Liver (tissue), 9 donors: ENCODE results near the gene MAG. TPM values are rescaled to one million over a fixed set of nuclear protein-coding genes. Genes with fewer than 3 reads are reported as not detected.

Experiments
- DNase-seq: peaks from one replicate; pipeline ENCODE4 v3.0.0-alpha.2; 2017; ENCODE audit warnings: low spot score
- H3K27ac ChIP-seq, 2 donors: one replicate each; pipeline ENCODE4 v1.7.0; 2013; ENCODE audit warnings: inconsistent platforms in 2 of 2, low read length in 2 of 2, control low read depth in 1 of 2, low read depth in 1 of 2, mild to moderate bottlenecking in 1 of 2
- H3K27me3 ChIP-seq, 4 donors: one replicate each; pipeline versions ENCODE4 v1.6.1 to v1.7.0; 2013; ENCODE audit warnings: low read length in 3 of 4, inconsistent platforms in 1 of 4, mild to moderate bottlenecking in 1 of 4, moderate library complexity in 1 of 4; ENCODE audit not compliant: control insufficient read depth in 4 of 4, insufficient read depth in 4 of 4
- H3K36me3 ChIP-seq, 4 donors: one replicate each; pipeline versions ENCODE4 v1.6.1 to v1.7.0; 2013; ENCODE audit warnings: low read length in 3 of 4, mild to moderate bottlenecking in 3 of 4, low read depth in 1 of 4, moderate library complexity in 1 of 4; ENCODE audit not compliant: control insufficient read depth in 4 of 4, insufficient read depth in 3 of 4
- H3K4me1 ChIP-seq, 4 donors: one replicate each; pipeline versions ENCODE4 v1.6.1 to v1.7.0; 2013; ENCODE audit warnings: low read length in 3 of 4, mild to moderate bottlenecking in 3 of 4, moderate library complexity in 1 of 4; ENCODE audit not compliant: control insufficient read depth in 4 of 4, insufficient read depth in 4 of 4
- H3K4me3 ChIP-seq, 3 donors: one replicate each; pipeline versions ENCODE4 v1.6.1 to v1.7.0; 2013; ENCODE audit warnings: low read length in 3 of 3, control low read depth in 1 of 3, low read depth in 1 of 3, mild to moderate bottlenecking in 1 of 3
- H3K9ac ChIP-seq, 2 donors: one replicate each; pipeline ENCODE4 v1.7.0; 2013; ENCODE audit warnings: low read length in 2 of 2, mild to moderate bottlenecking in 2 of 2, moderate library complexity in 2 of 2, control low read depth in 1 of 2, low read depth in 1 of 2
- H3K9me3 ChIP-seq, 4 donors: one replicate each; pipeline versions ENCODE4 v1.6.1 to v1.7.0; 2013; ENCODE audit warnings: low read length in 3 of 4; ENCODE audit not compliant: control insufficient read depth in 4 of 4
- ATF3 ChIP-seq: IDR thresholded peaks from 2 replicates; pipeline ENCODE4 v1.6.1; 2016; ENCODE audit warnings: antibody characterized with exemption
- EGR1 ChIP-seq, 2 donors: IDR thresholded peaks; 2 replicates each; pipeline ENCODE4 v1.6.1; 2016 to 2018; ENCODE audit warnings: antibody characterized with exemption in 2 of 2, low read depth in 2 of 2
- FOXA2 ChIP-seq: IDR thresholded peaks from 2 replicates; pipeline ENCODE4 v1.6.1; 2016; ENCODE audit warnings: antibody characterized with exemption
- GABPA ChIP-seq, 2 donors: IDR thresholded peaks in 1 of 2; conservative IDR thresholded peaks in 1 of 2; 2 replicates each; pipeline ENCODE4 v1.6.1; 2016; ENCODE audit warnings: antibody characterized with exemption in 2 of 2, mild to moderate bottlenecking in 1 of 2, moderate library complexity in 1 of 2
- HNF4A ChIP-seq, 2 donors: conservative IDR thresholded peaks; 2 replicates each; pipeline ENCODE4 v1.6.1; 2016; ENCODE audit warnings: antibody characterized with exemption in 2 of 2, mild to moderate bottlenecking in 2 of 2
- JUND ChIP-seq, 2 donors: IDR thresholded peaks; 2 replicates each; pipeline ENCODE4 v1.6.1; 2016; ENCODE audit warnings: antibody characterized with exemption in 2 of 2
- MAX ChIP-seq: IDR thresholded peaks from 2 replicates; pipeline ENCODE4 v1.6.1; 2016; ENCODE audit warnings: antibody characterized with exemption
- NR2F2 ChIP-seq: IDR thresholded peaks from 2 replicates; pipeline ENCODE4 v1.6.1; 2016; ENCODE audit warnings: antibody characterized with exemption
- RAD21 ChIP-seq, 2 donors: IDR thresholded peaks; 2 replicates each; pipeline ENCODE4 v1.6.1; 2016; ENCODE audit warnings: antibody characterized with exemption in 2 of 2, mild to moderate bottlenecking in 2 of 2
- SP1 ChIP-seq: IDR thresholded peaks from 2 replicates; pipeline ENCODE4 v1.6.1; 2018; ENCODE audit warnings: antibody characterized with exemption, mild to moderate bottlenecking
- TAF1 ChIP-seq: conservative IDR thresholded peaks from 2 replicates; pipeline ENCODE4 v1.6.1; 2016; ENCODE audit warnings: antibody characterized with exemption, mild to moderate bottlenecking
- YY1 ChIP-seq: IDR thresholded peaks from 2 replicates; pipeline ENCODE4 v1.6.1; 2016; ENCODE audit warnings: antibody characterized with exemption, mild to moderate bottlenecking
- ZBTB33 ChIP-seq: IDR thresholded peaks from 2 replicates; pipeline ENCODE4 v1.6.1; 2016; ENCODE audit warnings: antibody characterized with exemption
- WGBS: extraction: QIAGEN DNeasy Blood & Tissue Kit; methylation state at CpG from one replicate; pipeline ENCODE4 v1.1.7; 2013; 5-methylcytosine and 5-hydroxymethylcytosine counted together
- polyA plus RNA-seq, 2 donors: library from polyadenylated mRNA; stranded (reverse) in 1 of 2; unstranded in 1 of 2; fragments of 200-250 nt in 1 of 2; fragments of >200 nt in 1 of 2; fragmentation: Nextera tagmentation in 1 of 2; extraction: Ambion mirVana in 1 of 2; gene quantifications; one replicate each; pipeline versions ENCODE4 v1.2.1 to v1.2.3, GENCODE V29; 2013 to 2015
- total RNA-seq, 2 donors: library from RNA; depleted of rRNA; stranded (reverse); fragments of >200 nt; gene quantifications; one replicate each; pipeline ENCODE4 v1.2.3, GENCODE V29; 2014
- donor health status: healthy.
- donor health status: healthy.
- donor health status: healthy.
- donor health status: healthy.
- donor health status: healthy.

Gene MAG
- total and polyA plus RNA-seq, 4 donors = 0.29 to 3.9 (median 0.33) TPM; not detected in 1

GRCh38 chr19:35273686-35274259 is 18.2 kb upstream of the MAG start:
- Histone ChIP-seq H3K36me3 (peaks cover 0 to 19% (median 15%) of the 10 kb centered on the region in 4 donors), H3K27ac (peak overlapping the region; percentile 51 to 91), H3K4me3 (no peak overlapping the region), H3K9ac (no peak overlapping the region), H3K4me1 (peaks cover 20 to 43% (median 32%) of the 10 kb centered on the region in 4 donors), H3K27me3 (no peaks in the 10 kb centered on the region), H3K9me3 (no peaks in the 10 kb centered on the region)
- WGBS = 87% methylated on average over 14 of the region's 14 CpGs
- DNase-seq = no peak
- TF ChIP-seq ATF3 (no peak), MAX (no peak), JUND (IDR thresholded peaks at IDR 0.05) (no peak), TAF1 (no peak), EGR1 (IDR thresholded peaks at IDR 0.05; ENCODE audit: low read depth in 2 of 2) (no peak), RAD21 (IDR thresholded peaks at IDR 0.05) (no peak), ZBTB33 (no peak), GABPA (IDR thresholded peaks at IDR 0.05 in 1 of 2, conservative IDR thresholded peaks at IDR 0.05 in 1 of 2) (no peak), YY1 (no peak), SP1 (no peak)

GRCh38 chr19:35274323-35274722 is 17.6 kb upstream of the MAG start:
- TF ChIP-seq NR2F2 = no peak
- peaks cover 22 to 48% (median 36%) of the 10 kb centered on the region in 4 donors for H3K4me1 ChIP-seq
- H3K9ac ChIP-seq = no peak overlapping the region
- H3K27ac ChIP-seq = peak overlapping the region in 1 of 2 donors; percentile 26
- no peak overlapping the region for H3K4me3 ChIP-seq
- H3K36me3 ChIP-seq = peaks cover 0 to 20% (median 16%) of the 10 kb centered on the region in 4 donors
- no peaks in the 10 kb centered on the region for H3K9me3 ChIP-seq
- DNase-seq = no peak
- 91% methylated on average over 5 of the region's 5 CpGs for WGBS
- H3K27me3 ChIP-seq = no peaks in the 10 kb centered on the region

GRCh38 chr19:35276706-35277281 is 15.2 kb upstream of the MAG start:
- no peak overlapping the region for H3K9ac ChIP-seq
- H3K27me3 ChIP-seq = no peaks in the 10 kb centered on the region
- H3K9me3 ChIP-seq = no peaks in the 10 kb centered on the region
- no peak for DNase-seq
- H3K4me1 ChIP-seq = peaks cover 31 to 53% (median 41%) of the 10 kb centered on the region in 4 donors
- H3K4me3 ChIP-seq = no peak overlapping the region
- H3K27ac ChIP-seq = peak overlapping the region in 1 of 2 donors; percentile 11
- TF ChIP-seq FOXA2 (no peak), JUND (IDR thresholded peaks at IDR 0.05) (no peak), RAD21 (IDR thresholded peaks at IDR 0.05) (no peak), MAX (no peak), HNF4A (conservative IDR thresholded peaks at IDR 0.05) (no peak), GABPA (IDR thresholded peaks at IDR 0.05 in 1 of 2, conservative IDR thresholded peaks at IDR 0.05 in 1 of 2) (no peak), NR2F2 (no peak), EGR1 (IDR thresholded peaks at IDR 0.05; ENCODE audit: low read depth in 2 of 2) (no peak)
- H3K36me3 ChIP-seq = peaks cover 0 to 20% (median 15%) of the 10 kb centered on the region in 4 donors
- WGBS = 96% methylated on average over 28 of the region's 28 CpGs
